Testis (tissue), 3 donors: ENCODE data around the gene CFAP300. TPM values are rescaled to one million over a fixed set of nuclear protein-coding genes. Genes with fewer than 3 reads are reported as not detected.

ENCODE experiments used
- DNase-seq: peaks from one replicate; pipeline ENCODE4 v3.0.0-alpha.2; 2019
- H3K27ac ChIP-seq, 2 donors: fragments of 200-600 bp; sonication (generic); one replicate each; pipeline ENCODE4 v1.5.1; 2019
- H3K27me3 ChIP-seq: fragments of 200-600 bp; sonication (generic); one replicate; pipeline ENCODE4 v1.5.1; 2019
- H3K36me3 ChIP-seq: fragments of 200-600 bp; sonication (generic); one replicate; pipeline ENCODE4 v1.5.1; 2017; ENCODE audit warnings: low read depth; ENCODE audit errors: missing control alignments
- H3K4me1 ChIP-seq: fragments of 200-600 bp; sonication (generic); one replicate; pipeline ENCODE4 v1.5.1; 2019
- H3K4me3 ChIP-seq, 2 donors: fragments of 200-600 bp; sonication (generic); one replicate each; pipeline ENCODE4 v1.5.1; 2017 to 2019
- H3K9me3 ChIP-seq: fragments of 200-600 bp; sonication (generic); one replicate; pipeline ENCODE4 v1.5.1; 2017
- CTCF ChIP-seq, 3 experiments: fragments of 450-650 bp in 2 of 3; fragments of 200-600 bp in 1 of 3; sonication (generic) in 1 of 3; IDR thresholded peaks; one replicate each; pipeline ENCODE4 v1.5.1; 2016 to 2019; ENCODE audit warnings: antibody characterized with exemption in 3 of 3, mild to moderate bottlenecking in 2 of 3, moderate library complexity in 1 of 3
- POLR2A ChIP-seq: fragments of 450-650 bp; IDR thresholded peaks from one replicate; pipeline ENCODE4 v1.6.1; 2017; ENCODE audit warnings: antibody characterized with exemption, mild to moderate bottlenecking, moderate library complexity
- WGBS, 2 donors: methylation state at CpG; one replicate each; pipeline ENCODE4 v1.1.5; 2018; 5-methylcytosine and 5-hydroxymethylcytosine counted together
- intact Hi-C: fragments of 100-400 bp; cut with DNase I; formaldehyde crosslinking; loops from one replicate; pipeline ENCODE4 v1.15.1; 2023; ENCODE audit warnings: low total_unique reads
- polyA plus RNA-seq: library from polyadenylated mRNA; stranded (reverse); fragments of 350-450 nt; fragmentation: Illumina TruSeq; extraction: RNeasy Lipid Tissue Mini Kit (QIAGEN cat#74804); gene quantifications from one replicate; pipeline ENCODE4 v1.2.3, GENCODE V29; 2014; ENCODE audit warnings: low read depth, low replicate concordance; ENCODE audit not compliant: insufficient read depth
- total RNA-seq, 2 donors: library from RNA; depleted of rRNA; stranded (reverse); fragments of >200 nt; gene quantifications; one replicate each; pipeline ENCODE4 v1.2.3, GENCODE V29; 2016

CFAP300 gene
- total and polyA plus RNA-seq, 3 donors from 2014 or later = 15.1 to 98.0 (median 28.9) TPM

GRCh38 chr11:102014756-102015155, 32.5 kb upstream of the CFAP300 start:
- no peak overlapping the region for H3K27ac ChIP-seq
- intact Hi-C loops = no loop called here
- no peak for TF ChIP-seq CTCF (IDR thresholded peaks at IDR 0.05)
- no peak for TF ChIP-seq POLR2A
- H3K4me1 ChIP-seq = no peaks in the 10 kb centered on the region
- H3K36me3 ChIP-seq = no peaks in the 10 kb centered on the region
- no peak for DNase-seq
- peak overlapping the region in 1 of 2 donors; percentile 6 for H3K4me3 ChIP-seq
- WGBS, 2 donors = 54 to 62% methylated on average over 5 of the region's 5 CpGs
- no peaks in the 10 kb centered on the region for H3K27me3 ChIP-seq
- H3K9me3 ChIP-seq = no peaks in the 10 kb centered on the region

- H3K36me3 ChIP-seq = no peaks in the 10 kb centered on the region
- H3K4me1 ChIP-seq = no peaks in the 10 kb centered on the region
- intact Hi-C loops = no loop called here
- no peak overlapping the region for H3K27ac ChIP-seq
- H3K4me3 ChIP-seq = no peak overlapping the region
- no peaks in the 10 kb centered on the region for H3K27me3 ChIP-seq
- no peaks in the 10 kb centered on the region for H3K9me3 ChIP-seq
- WGBS, 2 donors = 60 to 75% methylated on average over 3 of the region's 3 CpGs
- no peak for DNase-seq
- no peak for TF ChIP-seq CTCF (IDR thresholded peaks at IDR 0.05)
Measured at GRCh38 chr11:102017026-102017425, 30.2 kb upstream of the CFAP300 start.

GRCh38 chr11:102026217-102026616, 21.0 kb upstream of the CFAP300 start:
- WGBS, 2 donors = 54 to 55% methylated on average over 4 of the region's 4 CpGs
- TF ChIP-seq CTCF (IDR thresholded peaks at IDR 0.05) (no peak), POLR2A (no peak)
- intact Hi-C loops = no loop called here
- H3K36me3 ChIP-seq = no peaks in the 10 kb centered on the region
- no peaks in the 10 kb centered on the region for H3K27me3 ChIP-seq
- H3K9me3 ChIP-seq = no peaks in the 10 kb centered on the region
- no peak for DNase-seq
- no peaks in the 10 kb centered on the region for H3K4me1 ChIP-seq
- H3K27ac ChIP-seq = no peak overlapping the region
- H3K4me3 ChIP-seq = no peak overlapping the region

GRCh38 chr11:102026959-102027358, 20.3 kb upstream of the CFAP300 start:
- TF ChIP-seq POLR2A (no peak), CTCF (IDR thresholded peaks at IDR 0.05) (no peak)
- no peaks in the 10 kb centered on the region for H3K9me3 ChIP-seq
- H3K27me3 ChIP-seq = no peaks in the 10 kb centered on the region
- no peak overlapping the region for H3K27ac ChIP-seq
- no peak for DNase-seq
- no peaks in the 10 kb centered on the region for H3K36me3 ChIP-seq
- H3K4me3 ChIP-seq = no peak overlapping the region
- H3K4me1 ChIP-seq = no peaks in the 10 kb centered on the region
- intact Hi-C loops = no loop called here
- 16 to 36% methylated on average over 2 of the region's 2 CpGs for WGBS, 2 donors

GRCh38 chr11:102036757-102037156, 10.5 kb upstream of the CFAP300 start:
- no peaks in the 10 kb centered on the region for H3K9me3 ChIP-seq
- WGBS, 2 donors = 91 to 94% methylated on average over 1 of the region's 1 CpG
- intact Hi-C loops = no loop called here

More at GRCh38 chr11:102036757-102037156, 10.5 kb upstream of the CFAP300 start:
- TF ChIP-seq CTCF (IDR thresholded peaks at IDR 0.05) = no peak
- TF ChIP-seq POLR2A = no peak
- no peaks in the 10 kb centered on the region for H3K27me3 ChIP-seq
- no peak for DNase-seq
- H3K4me3 ChIP-seq = no peak overlapping the region
- H3K27ac ChIP-seq = no peak overlapping the region
- no peaks in the 10 kb centered on the region for H3K36me3 ChIP-seq
- no peaks in the 10 kb centered on the region for H3K4me1 ChIP-seq
